HG02852 (cell line): ENCODE data around the gene ITLN2.
"Not testable (repeated sequence)": the region's sequence is repeated elsewhere in the genome, so short reads cannot be mapped to it uniquely, and the experiment has no call there.

Experiments
- ATAC-seq: cut with Tn5 transposase; IDR thresholded peaks from one replicate; pipeline ENCODE4 v1.9.1; 2021; ENCODE audit warnings: mild to moderate bottlenecking, moderate library complexity; ENCODE audit not compliant: unreplicated experiment

The ITLN2 gene

DNA sequence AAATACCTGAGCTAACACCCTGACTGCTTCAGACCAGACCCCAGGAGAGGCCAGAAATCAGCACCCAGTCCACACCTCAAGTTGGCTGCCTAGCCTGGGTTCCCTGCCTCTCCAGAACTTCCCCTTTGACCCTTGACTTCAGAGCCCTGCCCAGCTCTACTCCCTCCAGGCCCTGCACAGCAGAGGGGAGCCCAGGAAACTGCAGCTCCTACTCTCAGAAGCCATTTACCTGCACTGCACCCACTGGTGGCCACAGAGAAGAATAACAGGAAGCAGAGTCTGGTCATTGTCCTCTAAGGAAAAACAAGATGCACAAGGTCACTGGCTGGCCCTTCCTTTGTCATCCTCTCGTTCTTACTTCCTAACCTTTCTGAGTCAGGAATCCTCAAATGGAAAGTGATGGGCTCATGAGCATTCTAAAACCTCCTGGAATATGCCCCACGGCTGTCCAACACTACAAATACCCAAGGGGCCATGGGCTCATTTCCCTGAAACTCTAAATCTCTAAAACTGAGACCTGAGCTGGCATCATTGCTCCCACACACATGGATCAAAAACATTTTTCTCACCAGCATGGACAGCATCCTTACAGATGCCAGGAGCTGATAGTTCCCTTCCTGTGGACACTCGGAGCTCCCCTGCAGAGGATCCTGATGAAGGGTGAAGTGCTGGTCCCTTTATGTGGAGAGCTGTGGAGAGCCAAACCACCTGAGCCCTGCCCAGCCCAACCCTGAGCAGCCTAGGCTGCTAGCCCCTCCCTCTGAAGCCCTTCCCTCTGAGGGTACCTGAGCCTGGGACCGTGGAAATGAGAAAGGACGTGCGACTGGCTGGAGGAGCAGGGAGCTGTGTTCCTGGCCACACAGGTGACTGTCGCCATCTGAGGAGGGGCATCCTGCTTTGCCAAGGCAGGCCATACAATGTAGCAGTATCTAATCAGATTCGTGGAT is at the start of gene ITLN2:
Gene ITLN2, minus strand, starts transcription at position 652 of the 947 bp plus-strand sequence. Its CDS starts 68 bp downstream, at position 584.
- peak; percentile 66 for ATAC-seq

DNA sequence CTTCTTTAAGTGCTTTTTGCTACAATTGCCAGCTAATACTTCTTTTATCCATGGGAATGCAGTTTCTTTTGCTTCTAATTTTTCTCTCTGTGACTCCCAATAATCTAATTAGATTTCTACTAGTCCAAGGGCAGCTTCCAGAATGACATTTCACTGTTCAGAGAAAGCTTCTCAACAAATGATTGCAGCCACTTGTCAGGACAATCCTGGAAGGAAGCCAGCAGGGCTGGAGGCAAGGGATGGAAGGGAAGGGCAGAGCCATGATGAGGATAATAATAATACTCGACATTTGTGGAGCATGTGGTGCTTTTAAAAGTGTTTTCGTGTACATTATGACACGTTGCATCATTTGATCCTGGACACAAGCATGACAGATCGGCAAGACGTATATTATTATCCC is 46.9 kb upstream of the ITLN2 start:
- no peak for ATAC-seq

DNA sequence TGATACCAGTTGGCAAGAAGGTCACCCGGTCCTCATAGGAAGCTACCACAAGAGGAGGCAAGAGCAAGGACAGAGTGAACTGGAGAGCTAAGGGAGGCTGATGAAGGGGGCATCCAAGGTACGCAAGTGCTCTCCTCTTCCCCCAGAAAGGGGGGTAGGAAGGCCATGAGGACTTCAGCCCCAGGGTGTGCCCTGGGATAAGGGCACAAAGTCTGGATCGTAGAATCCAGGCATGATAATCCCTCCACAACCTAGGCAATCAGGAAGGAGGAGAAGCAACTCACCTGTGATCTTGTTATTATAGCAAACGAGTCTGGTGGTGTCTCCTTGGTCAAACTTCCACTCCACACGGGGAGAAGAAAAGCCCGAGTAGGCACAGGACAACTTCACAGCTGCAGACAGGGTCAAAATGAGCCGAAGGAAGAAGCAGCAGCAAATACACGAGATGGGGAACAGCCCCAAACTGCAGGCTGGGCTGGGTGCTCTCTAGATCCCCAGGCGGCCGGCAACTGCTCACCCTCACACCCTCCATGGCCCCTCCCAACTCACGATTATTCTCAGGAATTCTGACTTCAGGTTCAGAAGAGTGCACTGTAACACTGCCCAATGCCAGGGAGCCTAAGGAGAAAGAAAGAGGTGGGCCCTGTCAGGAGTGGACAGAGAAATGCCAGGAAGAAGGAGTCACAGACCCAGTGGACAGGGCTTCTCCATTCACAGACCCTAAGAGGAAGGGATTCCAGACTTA is 46.3 kb upstream of the ITLN2 start:
- ATAC-seq, result no peak

DNA sequence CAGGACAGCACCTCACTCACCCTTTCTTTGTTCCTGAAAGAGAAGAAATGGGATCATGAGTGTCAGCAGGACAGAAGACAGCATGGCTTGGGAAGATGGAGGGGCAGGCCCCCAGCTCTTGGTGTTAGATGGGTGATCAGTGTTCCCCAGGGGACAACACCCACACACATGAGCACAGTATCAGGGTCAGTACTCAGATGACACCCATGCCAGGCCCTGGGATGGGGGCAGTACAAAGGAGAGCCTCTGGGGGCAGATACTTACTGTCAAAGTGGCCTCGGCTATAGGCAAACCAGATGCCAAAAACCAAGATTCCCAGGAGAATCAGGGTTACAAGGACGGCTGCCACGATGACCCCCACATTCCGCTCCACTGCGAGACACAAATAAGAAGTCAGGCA is 44.8 kb upstream of the ITLN2 start:
- no peak for ATAC-seq

- no peak for ATAC-seq
Measured at GRCh38 chr1:160997323-160998038, 42.9 kb upstream of the ITLN2 start.

GRCh38 chr1:160996178-160996577 is 41.6 kb upstream of the ITLN2 start:
- no peak for ATAC-seq

GRCh38 chr1:160993544-160994193 is 39.1 kb upstream of the ITLN2 start:
- ATAC-seq, result no peak

- not testable (repeated sequence) for ATAC-seq
Measured at GRCh38 chr1:160992036-160992435, 37.4 kb upstream of the ITLN2 start.

DNA sequence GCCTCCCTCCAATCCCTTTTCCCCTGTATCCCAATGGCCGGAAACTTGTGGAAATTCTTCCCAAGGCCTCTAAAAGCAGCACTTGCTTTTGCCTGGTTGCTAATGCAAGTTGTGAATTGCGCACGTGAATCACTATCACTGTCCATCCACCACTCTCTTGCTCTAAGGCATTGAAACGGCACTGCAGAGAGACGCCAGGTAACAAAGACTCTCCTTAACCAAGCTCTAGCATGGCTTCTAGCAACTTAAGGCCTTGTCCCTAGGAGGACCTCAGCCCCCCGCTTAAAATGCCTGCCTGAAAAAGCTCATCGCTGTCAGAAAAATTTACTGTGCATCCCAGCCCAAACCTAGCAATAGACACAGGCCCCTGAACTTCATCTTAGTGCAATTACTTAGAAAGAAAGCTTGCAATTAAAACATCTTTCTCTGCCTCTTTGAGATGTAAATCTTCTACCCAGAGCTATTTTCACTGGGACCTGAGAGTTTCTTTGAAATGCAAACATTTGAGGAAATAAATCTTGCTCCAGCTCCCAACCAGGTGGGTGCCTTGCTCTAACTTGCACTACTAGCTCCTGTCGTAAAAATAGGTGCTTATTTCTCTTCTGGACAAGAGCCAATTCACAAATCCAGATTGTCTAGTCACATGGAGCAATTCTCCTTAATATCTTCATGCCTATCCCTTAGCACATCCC is 32.9 kb upstream of the ITLN2 start:
- ATAC-seq, result no peak

- no peak for ATAC-seq
Measured at GRCh38 chr1:160985723-160986122, 31.1 kb upstream of the ITLN2 start.

- ATAC-seq, result no peak
Measured at GRCh38 chr1:160981584-160982411, 27.2 kb upstream of the ITLN2 start.

DNA sequence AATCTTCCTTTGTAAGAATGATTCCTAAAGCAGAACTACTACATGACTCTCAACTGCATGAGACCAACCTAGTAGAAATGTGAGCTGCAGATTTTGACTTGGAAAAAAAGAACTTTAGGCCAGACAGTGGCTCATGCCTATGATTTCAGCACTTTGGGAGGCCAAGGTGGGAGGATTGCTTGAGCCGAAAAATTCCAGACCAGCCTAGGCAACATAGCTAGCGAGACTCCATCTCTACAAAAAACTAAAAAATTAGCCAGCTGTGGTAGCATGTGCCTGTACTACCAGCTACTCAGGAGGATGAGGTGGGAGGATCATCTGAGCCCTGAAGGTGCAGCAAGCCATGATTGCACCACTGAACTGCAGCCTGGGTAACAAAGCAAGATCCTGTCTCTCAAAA is 24.7 kb upstream of the ITLN2 start:
- ATAC-seq, result no peak

DNA sequence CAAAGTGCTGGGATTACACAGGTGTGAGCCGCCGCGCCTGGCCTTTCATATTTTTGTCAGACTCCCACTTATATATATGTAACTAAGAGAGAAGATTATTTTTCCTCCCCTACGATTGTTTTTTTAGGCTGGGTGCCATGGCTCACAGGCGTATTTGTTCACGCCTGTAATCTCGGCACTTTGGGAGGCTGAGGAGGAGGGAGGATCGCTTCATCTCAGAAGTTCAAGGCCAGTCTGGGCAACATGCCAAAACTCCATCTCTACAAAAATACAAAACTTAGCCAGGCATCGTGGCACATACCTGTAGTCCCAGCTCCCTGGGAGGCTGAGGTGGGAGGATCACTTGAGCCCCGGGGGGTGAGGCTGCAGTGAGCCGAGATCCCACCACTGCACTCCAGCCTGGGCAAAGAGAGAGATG is 23.9 kb upstream of the ITLN2 start:
- no peak for ATAC-seq

GRCh38 chr1:160975026-160975425 is 20.4 kb upstream of the ITLN2 start:
- ATAC-seq, result no peak

DNA sequence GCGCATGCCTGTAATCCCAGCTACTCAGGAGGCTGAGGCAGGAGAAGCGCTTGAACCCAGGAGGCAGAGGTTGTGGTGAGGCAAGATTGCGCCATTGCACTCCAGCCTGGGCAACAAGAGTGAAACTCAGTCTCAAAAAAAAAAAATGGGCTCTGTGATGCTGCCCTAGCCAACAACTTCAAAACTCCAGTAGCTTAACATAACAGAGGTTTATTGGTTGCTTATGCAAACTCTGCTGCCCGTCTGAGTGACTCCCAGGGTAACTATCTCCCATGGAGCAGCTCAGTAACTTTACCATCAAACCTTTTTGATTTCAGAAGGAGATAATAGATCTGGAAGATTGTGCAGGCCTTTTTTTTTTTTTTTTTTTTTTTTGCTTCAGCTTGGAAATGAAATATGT is 18.9 kb upstream of the ITLN2 start:
- no peak for ATAC-seq

GRCh38 chr1:160972939-160973338 is 18.3 kb upstream of the ITLN2 start:
- ATAC-seq, result no peak

GRCh38 chr1:160971618-160972056 is 17.0 kb upstream of the ITLN2 start:
- ATAC-seq, result no peak

- no peak for ATAC-seq
Measured at GRCh38 chr1:160963521-160963920, 8.9 kb upstream of the ITLN2 start.

GRCh38 chr1:160961419-160961818 is 6.8 kb upstream of the ITLN2 start:
- no peak for ATAC-seq
